HG03460 (cell line): ENCODE data around the gene PGLYRP2.

Source experiments
- ATAC-seq: cut with Tn5 transposase; IDR thresholded peaks from one replicate; pipeline ENCODE4 v1.9.1; 2021; ENCODE audit not compliant: unreplicated experiment

PGLYRP2 gene

GRCh38 chr19:15427991-15428471 lies 51.3 kb downstream of the PGLYRP2 start:
- no peak for ATAC-seq

- no peak for ATAC-seq
Measured at GRCh38 chr19:15427350-15427700, 52.0 kb downstream of the PGLYRP2 start.

- ATAC-seq, result no peak
Measured at GRCh38 chr19:15426485-15427349, 52.6 kb downstream of the PGLYRP2 start.

GRCh38 chr19:15425321-15425950 lies 53.9 kb downstream of the PGLYRP2 start:
- no peak for ATAC-seq

GRCh38 chr19:15424692-15425272 lies 54.5 kb downstream of the PGLYRP2 start:
- ATAC-seq, result no peak

- no peak for ATAC-seq
Measured at GRCh38 chr19:15424121-15424520, 55.2 kb downstream of the PGLYRP2 start.

GRCh38 chr19:15423130-15423529 lies 56.2 kb downstream of the PGLYRP2 start:
- no peak for ATAC-seq

- ATAC-seq, result no peak
Measured at GRCh38 chr19:15422296-15423075, 56.8 kb downstream of the PGLYRP2 start.

- no peak for ATAC-seq
Measured at GRCh38 chr19:15421721-15422260, 57.5 kb downstream of the PGLYRP2 start.

- ATAC-seq, result no peak
Measured at GRCh38 chr19:15421136-15421695, 58.1 kb downstream of the PGLYRP2 start.

- ATAC-seq, result no peak
Measured at GRCh38 chr19:15419413-15420025, 59.8 kb downstream of the PGLYRP2 start.
